Calu3 (cell line): ENCODE data around the gene SMIM27. TPM values are rescaled to one million over a fixed set of nuclear protein-coding genes. Genes with fewer than 3 reads are reported as not detected.

Experiments used
- BruUV-seq: library from RNA; stranded (reverse); fragments of 400-500 nt; replicated peaks from 2 replicates; lab custom pipeline; 2021; lab: Mats Ljungman, UMichigan
- CTCF ChIA-PET: fragments of 300-600 bp; sonication (Branson Sonifier 250); formaldehyde crosslinking; loops from one replicate; lab custom pipeline; 2022; ENCODE audit warnings: antibody characterized with exemption; lab: Charles Lee
- DNase-seq: peaks from one replicate; pipeline ENCODE4 v3.0.0; 2022
- H3K27ac Mint-ChIP-seq: one replicate; pipeline ENCODE4 v1.8.0; 2022; ENCODE audit warnings: mixed read lengths; ENCODE audit not compliant: unreplicated experiment
- H3K27me3 Mint-ChIP-seq: one replicate; pipeline ENCODE4 v1.8.0; 2022; ENCODE audit warnings: mixed read lengths; ENCODE audit not compliant: unreplicated experiment
- H3K36me3 Mint-ChIP-seq: one replicate; pipeline ENCODE4 v1.8.0; 2022; ENCODE audit warnings: mild to moderate bottlenecking, moderate library complexity, mixed read lengths; ENCODE audit not compliant: insufficient read depth, unreplicated experiment
- H3K4me1 Mint-ChIP-seq: one replicate; pipeline ENCODE4 v1.8.0; 2022; ENCODE audit warnings: mild to moderate bottlenecking, low read depth, mixed read lengths; ENCODE audit not compliant: unreplicated experiment
- H3K4me3 Mint-ChIP-seq: one replicate; pipeline ENCODE4 v1.8.0; 2022; ENCODE audit warnings: mild to moderate bottlenecking, low read depth, moderate library complexity, mixed read lengths; ENCODE audit not compliant: unreplicated experiment
- H3K9me3 Mint-ChIP-seq: one replicate; pipeline ENCODE4 v1.8.0; 2022; ENCODE audit warnings: low read depth, mixed read lengths; ENCODE audit not compliant: unreplicated experiment
- CTCF ChIP-seq: fragments of 200-600 bp; IDR thresholded peaks from one replicate; pipeline ENCODE4 v1.8.0; 2022; ENCODE audit warnings: antibody characterized with exemption; ENCODE audit not compliant: unreplicated experiment
- intact Hi-C: fragments of 100-400 bp; cut with micrococcal nuclease; formaldehyde crosslinking; loops from one replicate; pipeline ENCODE4 v1.10.0; 2022; ENCODE audit not compliant: unreplicated experiment
- total RNA-seq: library from RNA; stranded (reverse); gene quantifications from 2 replicates; pipeline ENCODE4 v1.2.3, GENCODE V29; 2022

SMIM27 gene
- total RNA-seq, 1 experiment from 2014 or later: 4.4 TPM

- intact Hi-C loops: loop anchor here (2.0 kb wide), 1 partner anchor 21 kb away; the partner anchor contains the start of gene NDUFB6
- Mint-ChIP-seq H3K4me3 (peak overlapping the region; percentile 91), H3K27ac (peak overlapping the region; percentile 94), H3K36me3 (peaks cover 31% of the 10 kb centered on the region), H3K27me3 (no peaks in the 10 kb centered on the region), H3K4me1 (peaks cover 8% of the 10 kb centered on the region), H3K9me3 (no peaks in the 10 kb centered on the region)
- DNase-seq: peak; percentile 30
- TF ChIP-seq CTCF: no peak
- BruUV-seq: no TSS peak
- CTCF ChIA-PET: interaction anchor here (0.6 to 3.0 kb wide), 5 partner anchors 21 to 173 kb away, joined by 3 to 11 read pairs (median 6); partner anchors contain the start of gene RIGI
These were observed 663 bp upstream of the SMIM27 start for GRCh38 chr9:32551276-32552051.

- CTCF ChIA-PET: interaction anchor here (1.1 kb wide), 1 partner anchor 29 kb away, joined by 3 read pairs; no protein-coding TSS in a partner anchor
- no peak for TF ChIP-seq CTCF
- no peaks in the 10 kb centered on the region for H3K9me3 Mint-ChIP-seq
- H3K4me3 Mint-ChIP-seq: no peak overlapping the region
- intact Hi-C loops: no loop called here
- H3K4me1 Mint-ChIP-seq: peaks cover 8% of the 10 kb centered on the region
- H3K36me3 Mint-ChIP-seq: peaks cover 31% of the 10 kb centered on the region
- no peak overlapping the region for H3K27ac Mint-ChIP-seq
- no peaks in the 10 kb centered on the region for H3K27me3 Mint-ChIP-seq
- DNase-seq: no peak
- no TSS peak for BruUV-seq
These were observed 2.0 kb downstream of the SMIM27 start for GRCh38 chr9:32554107-32554506.

GRCh38 chr9:32554591-32554990, 2.5 kb downstream of the SMIM27 start:
- Mint-ChIP-seq H3K27me3 (no peaks in the 10 kb centered on the region), H3K9me3 (no peaks in the 10 kb centered on the region), H3K4me1 (peaks cover 8% of the 10 kb centered on the region), H3K27ac (no peak overlapping the region), H3K36me3 (peaks cover 31% of the 10 kb centered on the region), H3K4me3 (no peak overlapping the region)
- no TSS peak for BruUV-seq
- CTCF ChIA-PET: interaction anchor here (0.7 to 1.1 kb wide), 2 partner anchors 29 to 685 kb away, joined by 3 to 6 read pairs; no protein-coding TSS in a partner anchor
- intact Hi-C loops: no loop called here
- no peak for DNase-seq
- no peak for TF ChIP-seq CTCF

- no peaks in the 10 kb centered on the region for H3K36me3 Mint-ChIP-seq
- no peak for DNase-seq
- no peak for TF ChIP-seq CTCF
- intact Hi-C loops: no loop called here
- no peak overlapping the region for H3K27ac Mint-ChIP-seq
- no peaks in the 10 kb centered on the region for H3K9me3 Mint-ChIP-seq
- CTCF ChIA-PET: no interaction called here
- H3K4me3 Mint-ChIP-seq: no peak overlapping the region
- no peaks in the 10 kb centered on the region for H3K4me1 Mint-ChIP-seq
- no peaks in the 10 kb centered on the region for H3K27me3 Mint-ChIP-seq
- no TSS peak for BruUV-seq
These were observed 6.3 kb downstream of the SMIM27 start for GRCh38 chr9:32558408-32558934.
